Uterus (tissue), 2 donors: Measurements from ENCODE around the gene PCNX1.

Experiments used
- POLR2A ChIP-seq, 2 donors: fragments of 450-650 bp; IDR thresholded peaks; one replicate each; pipeline ENCODE4 v1.6.1; 2016; ENCODE audit warnings: antibody characterized with exemption in 2 of 2, mild to moderate bottlenecking in 1 of 2, moderate library complexity in 1 of 2
- TF ChIP-seq, protein P1 (sequence below), 4 experiments: fragments of 200-600 bp in 2 of 4; fragments of 450-650 bp in 2 of 4; sonication (generic) in 2 of 4; IDR thresholded peaks; one replicate each; pipeline ENCODE4 v1.5.1; 2016 to 2019; ENCODE audit warnings: antibody characterized with exemption in 4 of 4, mild to moderate bottlenecking in 2 of 4, moderate library complexity in 1 of 4

DNA sequence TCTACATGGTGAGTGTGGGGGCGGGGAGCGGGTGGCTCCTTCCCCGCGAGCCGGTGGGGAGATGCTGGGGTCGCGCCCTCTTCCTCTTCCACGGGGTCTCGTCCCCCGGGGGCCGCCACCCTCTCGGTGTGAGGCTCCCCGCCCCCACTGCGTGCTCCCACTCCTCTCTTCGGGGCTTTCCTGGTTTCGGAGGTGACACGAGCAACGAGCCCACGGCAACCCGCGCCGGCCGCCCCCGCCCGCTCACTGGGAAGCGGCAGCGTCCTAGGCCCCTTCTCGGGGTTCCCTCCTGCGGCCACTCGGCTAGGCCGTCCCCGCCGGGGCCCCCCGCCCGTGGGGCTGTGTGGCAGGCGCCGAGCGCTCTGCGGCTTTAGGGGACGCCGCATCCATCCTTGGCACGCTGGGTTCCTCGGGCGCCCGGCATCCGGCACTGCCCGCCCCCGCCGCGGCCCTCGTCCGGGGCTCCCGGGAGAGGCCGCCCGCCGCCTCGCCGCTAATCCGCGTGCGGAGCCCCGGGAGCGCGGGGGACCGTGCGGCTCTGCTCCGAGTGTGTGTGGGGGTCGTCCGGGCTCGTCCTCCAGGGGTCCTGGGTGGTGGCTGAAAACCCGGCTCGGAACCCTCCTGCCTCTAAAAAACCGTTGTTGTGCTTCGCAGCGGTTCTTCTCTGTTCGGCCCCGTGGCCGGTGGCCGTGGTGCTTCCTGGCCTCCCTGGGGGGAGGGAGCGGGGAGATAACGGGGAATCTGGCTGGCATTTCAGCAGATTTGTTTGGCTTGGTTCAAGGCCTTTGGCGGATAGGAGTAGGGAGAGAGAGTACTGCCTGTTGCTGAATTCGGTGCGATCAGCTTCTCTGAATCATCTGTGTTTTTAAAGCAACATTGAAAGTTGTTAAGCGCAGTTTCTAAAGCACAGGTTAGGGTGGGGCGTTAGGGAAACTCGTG is 1.0 kb downstream of the PCNX1 start:
- TF ChIP-seq, protein P1, sequence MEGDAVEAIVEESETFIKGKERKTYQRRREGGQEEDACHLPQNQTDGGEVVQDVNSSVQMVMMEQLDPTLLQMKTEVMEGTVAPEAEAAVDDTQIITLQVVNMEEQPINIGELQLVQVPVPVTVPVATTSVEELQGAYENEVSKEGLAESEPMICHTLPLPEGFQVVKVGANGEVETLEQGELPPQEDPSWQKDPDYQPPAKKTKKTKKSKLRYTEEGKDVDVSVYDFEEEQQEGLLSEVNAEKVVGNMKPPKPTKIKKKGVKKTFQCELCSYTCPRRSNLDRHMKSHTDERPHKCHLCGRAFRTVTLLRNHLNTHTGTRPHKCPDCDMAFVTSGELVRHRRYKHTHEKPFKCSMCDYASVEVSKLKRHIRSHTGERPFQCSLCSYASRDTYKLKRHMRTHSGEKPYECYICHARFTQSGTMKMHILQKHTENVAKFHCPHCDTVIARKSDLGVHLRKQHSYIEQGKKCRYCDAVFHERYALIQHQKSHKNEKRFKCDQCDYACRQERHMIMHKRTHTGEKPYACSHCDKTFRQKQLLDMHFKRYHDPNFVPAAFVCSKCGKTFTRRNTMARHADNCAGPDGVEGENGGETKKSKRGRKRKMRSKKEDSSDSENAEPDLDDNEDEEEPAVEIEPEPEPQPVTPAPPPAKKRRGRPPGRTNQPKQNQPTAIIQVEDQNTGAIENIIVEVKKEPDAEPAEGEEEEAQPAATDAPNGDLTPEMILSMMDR (IDR thresholded peaks at IDR 0.05) = no peak
- TF ChIP-seq POLR2A (IDR thresholded peaks at IDR 0.05) = no peak
